Astrocyte of the cerebellum (primary cell): Measurements from ENCODE around the gene TUBB3.

Experiments used
- DNase-seq: peaks from one replicate; pipeline ENCODE4 v3.0.0-alpha.2; 2011; ENCODE audit warnings: low read depth
- H3K4me3 ChIP-seq: 2 replicates; pipeline ENCODE4 v1.5.1; 2011; ENCODE audit warnings: mild to moderate bottlenecking, low read depth, low read length, moderate library complexity
- in situ Hi-C: cut with HindIII; loops from 2 replicates; pipeline ENCODE4 v1.10.0; 2017; ENCODE audit warnings: low sequenced_read_pairs
- TF ChIP-seq, protein P1 (sequence below): IDR thresholded peaks from 2 replicates; pipeline ENCODE4 v1.5.1; 2012; ENCODE audit warnings: low read length, low read depth, moderate library complexity, mild to moderate bottlenecking; ENCODE audit errors: missing control alignments

The TUBB3 gene

DNA sequence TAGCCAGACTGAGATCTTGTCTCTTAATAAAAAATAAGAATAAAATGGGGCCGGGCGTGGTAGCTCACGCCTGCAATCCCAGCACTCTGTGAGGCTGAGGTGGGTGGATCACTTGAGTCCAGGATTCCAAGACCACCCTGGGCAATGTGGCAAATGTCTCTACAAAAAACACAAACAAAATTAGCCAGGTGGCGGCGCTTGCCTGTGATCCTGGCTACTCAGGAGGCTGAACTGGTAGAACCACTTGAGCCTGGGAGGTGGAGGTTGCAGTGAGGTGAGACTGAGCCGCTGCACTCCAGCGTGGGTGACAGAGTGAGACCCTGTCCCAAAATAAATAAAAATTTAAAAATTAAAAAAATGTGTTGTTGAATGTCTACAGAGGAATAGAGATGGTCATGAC, 22.5 kb downstream of the TUBB3 start:
- in situ Hi-C loops = no loop called here
- TF ChIP-seq, protein P1, sequence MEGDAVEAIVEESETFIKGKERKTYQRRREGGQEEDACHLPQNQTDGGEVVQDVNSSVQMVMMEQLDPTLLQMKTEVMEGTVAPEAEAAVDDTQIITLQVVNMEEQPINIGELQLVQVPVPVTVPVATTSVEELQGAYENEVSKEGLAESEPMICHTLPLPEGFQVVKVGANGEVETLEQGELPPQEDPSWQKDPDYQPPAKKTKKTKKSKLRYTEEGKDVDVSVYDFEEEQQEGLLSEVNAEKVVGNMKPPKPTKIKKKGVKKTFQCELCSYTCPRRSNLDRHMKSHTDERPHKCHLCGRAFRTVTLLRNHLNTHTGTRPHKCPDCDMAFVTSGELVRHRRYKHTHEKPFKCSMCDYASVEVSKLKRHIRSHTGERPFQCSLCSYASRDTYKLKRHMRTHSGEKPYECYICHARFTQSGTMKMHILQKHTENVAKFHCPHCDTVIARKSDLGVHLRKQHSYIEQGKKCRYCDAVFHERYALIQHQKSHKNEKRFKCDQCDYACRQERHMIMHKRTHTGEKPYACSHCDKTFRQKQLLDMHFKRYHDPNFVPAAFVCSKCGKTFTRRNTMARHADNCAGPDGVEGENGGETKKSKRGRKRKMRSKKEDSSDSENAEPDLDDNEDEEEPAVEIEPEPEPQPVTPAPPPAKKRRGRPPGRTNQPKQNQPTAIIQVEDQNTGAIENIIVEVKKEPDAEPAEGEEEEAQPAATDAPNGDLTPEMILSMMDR = no peak
- DNase-seq = no peak
- H3K4me3 ChIP-seq = no peak overlapping the region

DNA sequence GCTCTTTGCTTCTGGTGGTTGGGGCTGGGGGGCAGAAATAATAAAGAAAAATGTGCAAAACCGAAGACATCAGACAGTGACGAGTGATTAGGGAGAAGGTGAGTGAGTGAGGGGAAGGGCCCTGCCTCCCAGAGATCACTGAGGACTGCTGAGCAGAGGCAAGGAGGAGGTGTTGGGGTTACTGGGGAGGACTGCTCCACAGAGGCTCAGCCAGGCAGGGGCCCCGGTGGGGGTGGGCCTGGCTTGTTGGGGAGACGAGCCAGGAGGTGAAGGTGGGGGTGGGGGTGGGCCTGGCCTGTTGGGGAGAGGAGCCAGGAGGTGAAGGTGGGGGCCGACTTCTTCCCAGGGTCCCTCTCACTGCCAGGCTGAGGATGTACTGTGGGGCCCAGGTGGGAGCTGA, 23.4 kb downstream of the TUBB3 start:
- TF ChIP-seq, protein P1 = no peak
- in situ Hi-C loops = no loop called here
- no peak for DNase-seq
- H3K4me3 ChIP-seq = no peak overlapping the region

DNA sequence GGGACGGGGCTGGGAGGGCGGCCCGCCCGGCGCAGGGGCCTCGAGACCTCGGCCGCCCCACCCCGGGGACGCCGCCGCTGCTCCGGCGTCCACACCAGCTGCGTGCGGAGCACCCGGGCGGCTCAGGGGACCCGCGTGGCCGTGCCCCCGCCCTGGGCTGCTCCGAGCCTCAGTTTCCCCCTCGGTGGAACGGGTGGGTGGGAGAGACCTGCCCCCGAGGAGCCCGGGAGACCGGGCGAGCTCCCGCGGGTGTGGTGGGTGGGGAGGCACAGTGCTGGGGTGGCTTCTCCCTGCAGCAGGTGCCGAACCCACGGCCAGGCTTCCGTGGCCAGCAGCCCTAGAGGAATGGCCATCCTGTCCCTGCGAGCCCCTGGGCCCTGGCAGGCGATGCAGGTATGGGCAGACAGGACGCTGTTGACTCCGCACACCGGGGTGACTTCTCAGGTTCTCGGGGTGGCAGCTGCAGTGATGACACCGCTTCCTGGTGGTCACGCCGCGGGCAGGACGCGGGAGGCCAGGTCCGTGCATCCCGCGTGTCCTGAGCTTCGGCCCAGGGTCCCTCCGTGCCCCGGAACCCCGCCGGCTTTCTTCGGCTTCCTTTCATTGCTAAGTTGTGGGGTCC, 26.1 kb downstream of the TUBB3 start:
- TF ChIP-seq, protein P1 = no peak
- in situ Hi-C loops = no loop called here

DNA sequence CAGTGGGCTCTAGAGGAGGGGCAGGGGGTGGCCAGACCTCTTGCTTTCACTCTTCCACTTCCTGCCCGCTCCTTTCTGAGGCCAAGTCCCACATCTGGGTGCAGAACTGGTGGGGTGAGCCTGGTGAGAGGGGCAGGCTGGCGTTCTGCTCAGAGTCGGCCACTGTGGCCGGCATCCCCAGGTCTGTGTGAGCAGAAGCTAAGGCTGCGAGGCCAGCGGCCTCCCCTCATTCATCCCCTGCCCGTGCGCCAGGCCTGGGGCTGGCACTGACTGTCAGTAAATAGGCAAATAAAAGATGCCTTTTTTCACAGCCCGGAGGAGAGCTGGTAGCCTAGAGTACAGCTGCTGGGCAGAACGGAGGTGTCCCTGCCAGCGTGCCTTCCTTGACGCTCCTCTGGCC, 26.6 kb downstream of the TUBB3 start:
- no peak for DNase-seq
- TF ChIP-seq, protein P1 = no peak
- in situ Hi-C loops = no loop called here
- peak overlapping the region; percentile 60 for H3K4me3 ChIP-seq

More for the DNA sequence above, 26.1 kb downstream of the TUBB3 start:
- no peak for DNase-seq
- peak overlapping the region; percentile 60 for H3K4me3 ChIP-seq

DNA sequence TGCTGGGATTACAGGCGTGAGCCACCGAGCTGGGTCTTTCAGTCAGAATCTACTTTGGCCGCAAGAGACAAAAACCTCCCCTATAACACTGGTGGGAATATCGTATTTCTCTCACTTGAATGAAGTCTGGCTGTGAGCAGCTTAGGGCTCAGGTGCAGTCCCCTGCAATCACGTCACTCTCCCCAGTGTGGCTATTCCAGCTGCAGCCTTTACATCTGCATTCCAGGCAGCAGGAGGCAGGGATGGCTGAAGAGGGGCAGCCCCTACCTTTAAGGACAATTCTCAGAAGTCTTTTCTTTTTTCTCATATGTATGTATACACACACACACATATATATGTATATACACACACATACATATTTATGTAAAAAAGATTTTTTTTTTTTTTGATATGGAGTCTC, 28.4 kb downstream of the TUBB3 start:
- no peak overlapping the region for H3K4me3 ChIP-seq
- no peak for DNase-seq
- TF ChIP-seq, protein P1 = no peak
- in situ Hi-C loops = no loop called here

DNA sequence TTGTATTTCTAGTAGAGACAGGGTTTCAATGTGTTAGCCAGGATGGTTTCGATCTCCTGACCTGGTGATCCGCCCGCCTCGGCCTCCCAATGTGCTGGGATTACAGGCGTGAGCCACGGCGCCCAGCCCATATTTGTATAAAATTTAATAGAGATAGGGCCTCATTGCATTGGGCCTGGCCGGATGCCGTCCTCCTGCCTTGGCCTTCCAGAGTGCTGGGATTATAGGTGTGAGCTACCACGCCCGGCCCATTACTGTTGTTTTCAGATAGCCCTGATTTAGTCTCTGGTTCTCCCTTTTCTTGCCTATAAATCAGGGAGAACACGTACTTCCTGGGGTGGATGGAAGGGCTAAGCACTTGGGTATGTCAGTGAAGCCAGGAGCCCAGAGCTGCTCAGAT, 28.9 kb downstream of the TUBB3 start:
- H3K4me3 ChIP-seq = no peak overlapping the region
- in situ Hi-C loops = no loop called here
- TF ChIP-seq, protein P1 = no peak
- no peak for DNase-seq

DNA sequence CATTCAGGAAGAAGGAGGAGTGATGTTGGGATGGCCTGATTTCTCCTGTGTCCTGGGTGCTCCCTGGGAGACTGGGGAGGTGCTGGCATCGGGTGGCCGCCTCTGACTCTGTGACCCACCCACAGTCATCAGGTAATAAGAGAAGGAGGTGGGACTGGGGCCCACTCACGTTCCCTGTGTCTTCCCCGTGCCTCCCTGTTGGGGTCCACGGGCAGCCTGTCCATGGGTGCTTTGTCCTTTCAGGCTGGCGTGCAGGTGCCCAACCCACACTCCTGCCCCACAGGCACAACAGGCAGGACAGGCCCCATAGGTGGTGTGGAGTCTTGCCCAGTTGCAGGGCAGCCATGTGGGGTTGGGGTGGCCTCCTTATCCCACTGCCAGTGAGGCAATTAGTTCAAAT, 29.4 kb downstream of the TUBB3 start:
- H3K4me3 ChIP-seq = no peak overlapping the region
- TF ChIP-seq, protein P1 = no peak
- no peak for DNase-seq
- in situ Hi-C loops = no loop called here
